Sigmoid colon (tissue), 7 donors: ENCODE measurements around the gene CHRNA7. TPM values are rescaled to one million over a fixed set of nuclear protein-coding genes. Genes with fewer than 3 reads are reported as not detected.

ENCODE experiments used
- DNase-seq: peaks from one replicate; pipeline ENCODE4 v3.0.0-alpha.2; 2019
- H3K27ac ChIP-seq, 4 donors: fragments of 200-600 bp; sonication (generic); one replicate each; pipeline ENCODE4 v1.5.1; 2016 to 2019; ENCODE audit warnings: mild to moderate bottlenecking in 1 of 4
- H3K27me3 ChIP-seq, 3 donors: fragments of 200-600 bp; sonication (generic); one replicate each; pipeline ENCODE4 v1.5.1; 2019; ENCODE audit warnings: mild to moderate bottlenecking in 1 of 3
- H3K36me3 ChIP-seq, 4 donors: fragments of 200-600 bp; sonication (generic); one replicate each; pipeline ENCODE4 v1.5.1; 2016 to 2019
- H3K4me1 ChIP-seq, 4 donors: fragments of 200-600 bp; sonication (generic); one replicate each; pipeline ENCODE4 v1.5.1; 2017 to 2019
- H3K4me3 ChIP-seq, 4 donors: fragments of 200-600 bp; sonication (generic); one replicate each; pipeline ENCODE4 v1.5.1; 2017 to 2019; ENCODE audit warnings: mild to moderate bottlenecking in 2 of 4, moderate library complexity in 1 of 4
- H3K9me3 ChIP-seq, 4 donors: fragments of 200-600 bp in 3 of 4; sonication (generic) in 3 of 4; one replicate each; pipeline versions ENCODE4 v1.5.1 to v1.6.1; 2013 to 2019
- CTCF ChIP-seq, 4 experiments: fragments of 450-650 bp in 3 of 4; fragments of 200-600 bp in 1 of 4; IDR thresholded peaks; one replicate each; pipeline ENCODE4 v1.5.1; 2016 to 2019; ENCODE audit warnings: antibody characterized with exemption in 4 of 4, mild to moderate bottlenecking in 3 of 4, moderate library complexity in 2 of 4
- EP300 ChIP-seq, 4 donors: sonication (generic); formaldehyde crosslinking; IDR thresholded peaks; one replicate each; pipeline ENCODE4 v1.6.1; 2017; ENCODE audit warnings: antibody characterized with exemption in 4 of 4
- POLR2A ChIP-seq, 2 donors: fragments of 450-650 bp; IDR thresholded peaks; one replicate each; pipeline ENCODE4 v1.6.1; 2016; ENCODE audit warnings: antibody characterized with exemption in 2 of 2, mild to moderate bottlenecking in 2 of 2, moderate library complexity in 2 of 2
- POLR2AphosphoS5 ChIP-seq, 4 donors: sonication (generic); formaldehyde crosslinking; IDR thresholded peaks; one replicate each; pipeline ENCODE4 v1.6.1; 2017; ENCODE audit warnings: antibody characterized with exemption in 4 of 4
- WGBS, 2 donors: extraction: QIAGEN DNeasy Blood & Tissue Kit; methylation state at CpG; one replicate each; pipeline ENCODE4 v1.1.7; 2013; 5-methylcytosine and 5-hydroxymethylcytosine counted together
- intact Hi-C: fragments of 100-400 bp; cut with DNase I; formaldehyde crosslinking; loops from one replicate; pipeline ENCODE4 v1.15.1; 2023
- polyA plus RNA-seq, 3 donors: library from polyadenylated mRNA; stranded (reverse); fragments of 200-250 nt; gene quantifications; one replicate each; pipeline ENCODE4 v1.2.3, GENCODE V29; 2013
- total RNA-seq, 4 donors: library from RNA; depleted of rRNA; stranded (reverse); fragments of >200 nt; gene quantifications; one replicate each; pipeline ENCODE4 v1.1.0, GENCODE V29; 2016
- donor health status: healthy with polysubstance abuse.
- donor health status: Bipolar disorder and iron deficiency.
- donor health status: healthy.

Gene CHRNA7
- total and polyA plus RNA-seq, 7 donors, result 0.54 to 7.8 (median 1.4) TPM; not detected in 1

GRCh38 chr15:32113224-32113623, 82.9 kb downstream of the CHRNA7 start:
- H3K9me3 ChIP-seq, result no peaks in the 10 kb centered on the region
- H3K4me3 ChIP-seq, result no peak overlapping the region
- WGBS, 2 donors, result 77 to 83% methylated on average over 8 of the region's 8 CpGs
- no peak for DNase-seq
- H3K4me1 ChIP-seq, result no peaks in the 10 kb centered on the region
- H3K27me3 ChIP-seq, result no peaks in the 10 kb centered on the region
- TF ChIP-seq CTCF (IDR thresholded peaks at IDR 0.05) (no peak), EP300 (IDR thresholded peaks at IDR 0.05) (no peak), POLR2A (IDR thresholded peaks at IDR 0.05) (no peak), POLR2AphosphoS5 (IDR thresholded peaks at IDR 0.05) (no peak)
- no peak overlapping the region for H3K27ac ChIP-seq
- no peaks in the 10 kb centered on the region for H3K36me3 ChIP-seq
- intact Hi-C loops, result no loop called here

- Histone ChIP-seq H3K9me3 (no peaks in the 10 kb centered on the region), H3K27ac (no peak overlapping the region), H3K4me3 (no peak overlapping the region), H3K36me3 (no peaks in the 10 kb centered on the region), H3K27me3 (no peaks in the 10 kb centered on the region), H3K4me1 (no peaks in the 10 kb centered on the region)
- no peak for TF ChIP-seq POLR2AphosphoS5 (IDR thresholded peaks at IDR 0.05)
- DNase-seq, result no peak
- intact Hi-C loops, result no loop called here
- WGBS, 2 donors, result 76 to 84% methylated on average over 4 of the region's 4 CpGs
These were observed 86.8 kb downstream of the CHRNA7 start for GRCh38 chr15:32117122-32117521.

GRCh38 chr15:32119286-32119685, 89.0 kb downstream of the CHRNA7 start:
- WGBS, 2 donors, result 72 to 82% methylated on average over 3 of the region's 3 CpGs
- no peak for TF ChIP-seq CTCF (IDR thresholded peaks at IDR 0.05)
- intact Hi-C loops, result no loop called here
- H3K4me1 ChIP-seq, result no peaks in the 10 kb centered on the region
- H3K4me3 ChIP-seq, result no peak overlapping the region
- H3K27me3 ChIP-seq, result no peaks in the 10 kb centered on the region
- H3K27ac ChIP-seq, result no peak overlapping the region
- DNase-seq, result no peak
- no peaks in the 10 kb centered on the region for H3K9me3 ChIP-seq
- no peaks in the 10 kb centered on the region for H3K36me3 ChIP-seq

GRCh38 chr15:32119694-32120330, 89.5 kb downstream of the CHRNA7 start:
- Histone ChIP-seq H3K9me3 (no peaks in the 10 kb centered on the region), H3K4me3 (no peak overlapping the region), H3K4me1 (no peaks in the 10 kb centered on the region), H3K36me3 (no peaks in the 10 kb centered on the region), H3K27me3 (no peaks in the 10 kb centered on the region), H3K27ac (no peak overlapping the region)
- DNase-seq, result no peak
- 75 to 84% methylated on average over 12 of the region's 12 CpGs for WGBS, 2 donors
- intact Hi-C loops, result no loop called here
- TF ChIP-seq EP300 (IDR thresholded peaks at IDR 0.05) (no peak), CTCF (IDR thresholded peaks at IDR 0.05) (no peak), POLR2A (IDR thresholded peaks at IDR 0.05) (no peak), POLR2AphosphoS5 (IDR thresholded peaks at IDR 0.05) (no peak)

GRCh38 chr15:32120577-32121383, 90.5 kb downstream of the CHRNA7 start:
- Histone ChIP-seq H3K36me3 (no peaks in the 10 kb centered on the region), H3K27ac (no peak overlapping the region), H3K9me3 (no peaks in the 10 kb centered on the region), H3K27me3 (no peaks in the 10 kb centered on the region), H3K4me3 (no peak overlapping the region), H3K4me1 (no peaks in the 10 kb centered on the region)
- no peak for TF ChIP-seq POLR2A (IDR thresholded peaks at IDR 0.05)
- WGBS, 2 donors, result 88 to 90% methylated on average over 23 of the region's 23 CpGs
- no peak for DNase-seq
- intact Hi-C loops, result no loop called here

- Histone ChIP-seq H3K36me3 (no peaks in the 10 kb centered on the region), H3K4me3 (no peak overlapping the region), H3K27ac (no peak overlapping the region), H3K9me3 (no peaks in the 10 kb centered on the region), H3K27me3 (no peaks in the 10 kb centered on the region), H3K4me1 (no peaks in the 10 kb centered on the region)
- intact Hi-C loops, result no loop called here
- no peak for DNase-seq
- TF ChIP-seq POLR2A (IDR thresholded peaks at IDR 0.05), result no peak
- no peak for TF ChIP-seq POLR2AphosphoS5 (IDR thresholded peaks at IDR 0.05)
- no peak for TF ChIP-seq EP300 (IDR thresholded peaks at IDR 0.05)
- no peak for TF ChIP-seq CTCF (IDR thresholded peaks at IDR 0.05)
- 78 to 89% methylated on average over 6 of the region's 6 CpGs for WGBS, 2 donors
These were observed 91.0 kb downstream of the CHRNA7 start for GRCh38 chr15:32121384-32121695.
